GM10266 (cell line): ENCODE data around the gene FNDC11.

Source experiments
- DNase-seq: peaks from one replicate; pipeline ENCODE4 v3.0.0; 2012; ENCODE audit errors: extremely low spot score
- TF ChIP-seq, protein P1 (sequence below): IDR thresholded peaks from 2 replicates; pipeline ENCODE4 v1.5.1; 2012; ENCODE audit warnings: mild to moderate bottlenecking, low read depth; ENCODE audit not compliant: control insufficient read depth, insufficient read depth; ENCODE audit errors: missing control alignments

Gene FNDC11

GRCh38 chr20:63532449-63532971, 21.4 kb upstream of the FNDC11 start:
- DNase-seq = no peak
- TF ChIP-seq, protein P1, sequence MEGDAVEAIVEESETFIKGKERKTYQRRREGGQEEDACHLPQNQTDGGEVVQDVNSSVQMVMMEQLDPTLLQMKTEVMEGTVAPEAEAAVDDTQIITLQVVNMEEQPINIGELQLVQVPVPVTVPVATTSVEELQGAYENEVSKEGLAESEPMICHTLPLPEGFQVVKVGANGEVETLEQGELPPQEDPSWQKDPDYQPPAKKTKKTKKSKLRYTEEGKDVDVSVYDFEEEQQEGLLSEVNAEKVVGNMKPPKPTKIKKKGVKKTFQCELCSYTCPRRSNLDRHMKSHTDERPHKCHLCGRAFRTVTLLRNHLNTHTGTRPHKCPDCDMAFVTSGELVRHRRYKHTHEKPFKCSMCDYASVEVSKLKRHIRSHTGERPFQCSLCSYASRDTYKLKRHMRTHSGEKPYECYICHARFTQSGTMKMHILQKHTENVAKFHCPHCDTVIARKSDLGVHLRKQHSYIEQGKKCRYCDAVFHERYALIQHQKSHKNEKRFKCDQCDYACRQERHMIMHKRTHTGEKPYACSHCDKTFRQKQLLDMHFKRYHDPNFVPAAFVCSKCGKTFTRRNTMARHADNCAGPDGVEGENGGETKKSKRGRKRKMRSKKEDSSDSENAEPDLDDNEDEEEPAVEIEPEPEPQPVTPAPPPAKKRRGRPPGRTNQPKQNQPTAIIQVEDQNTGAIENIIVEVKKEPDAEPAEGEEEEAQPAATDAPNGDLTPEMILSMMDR = no peak

GRCh38 chr20:63533388-63533787, 20.6 kb upstream of the FNDC11 start:
- TF ChIP-seq, protein P1 = no peak
- no peak for DNase-seq

- TF ChIP-seq, protein P1 = no peak
- DNase-seq = no peak
Measured at GRCh38 chr20:63533871-63534393, 20.0 kb upstream of the FNDC11 start.

GRCh38 chr20:63534427-63534830, 19.5 kb upstream of the FNDC11 start:
- DNase-seq = no peak
- TF ChIP-seq, protein P1 = no peak

GRCh38 chr20:63534831-63535651, 18.9 kb upstream of the FNDC11 start:
- no peak for DNase-seq
- TF ChIP-seq, protein P1 = no peak

- DNase-seq = no peak
- TF ChIP-seq, protein P1 = no peak
Measured at GRCh38 chr20:63536241-63536977, 17.6 kb upstream of the FNDC11 start.
